ENCODE measurements around the gene NRG2. TPM values are rescaled to one million over a fixed set of nuclear protein-coding genes. Genes with fewer than 3 reads are reported as not detected.

Gene NRG2
- total and polyA plus RNA-seq, 2 of the 4 experiments (the other 2 are of a cell fraction): 0.18 TPM; not detected in 1

GRCh38 chr5:139828207-139828895, 214.7 kb downstream of the NRG2 start:
- intact Hi-C loops (cut with micrococcal nuclease) (no loop called here), dilution Hi-C loops (cut with HindIII; ENCODE audit: low sequenced_read_pairs, unreplicated experiment) (no loop called here), in situ Hi-C loops (cut with MboI; ENCODE audit: low sequenced_read_pairs) (no loop called here)
- BruUV-seq (replicated peaks): no TSS peak
- TF ChIP-seq FOS (IDR thresholded peaks at IDR 0.05; ENCODE audit: low read depth, low read length) (no peak), CTCF (conservative IDR thresholded peaks at IDR 0.05; ENCODE audit: low read depth, low read length) (no peak), CHD1 (IDR thresholded peaks at IDR 0.05; ENCODE audit: low read depth, low read length) (no peak), ELK1 (IDR thresholded peaks at IDR 0.05; ENCODE audit: borderline replicate concordance, low read depth, low read length) (no peak), MXI1 (IDR thresholded peaks at IDR 0.05; ENCODE audit: borderline replicate concordance, low read depth, low read length) (no peak), SMC3 (IDR thresholded peaks at IDR 0.05; ENCODE audit: low read depth, low read length) (no peak), NFE2L2 (IDR thresholded peaks at IDR 0.05; ENCODE audit: low read depth, low read length) (no peak)
- Histone ChIP-seq H3K27ac (ENCODE audit: insufficient read depth, low read length) (no peak overlapping the region), H3K9ac (ENCODE audit: low read depth, low read length) (no peak overlapping the region), H2BK20ac (ENCODE audit: low read depth, low read length) (no peak overlapping the region), H3K27me3 (ENCODE audit: control insufficient read depth, insufficient read depth, low read length) (peaks cover 39% of the 10 kb centered on the region), H3K23ac (ENCODE audit: low read depth, low read length) (no peak overlapping the region), H4K91ac (ENCODE audit: insufficient read depth, low read depth, low read length) (no peak overlapping the region), H3K9me3 (ENCODE audit: control insufficient read depth, insufficient read depth, low read length) (no peaks in the 10 kb centered on the region), H4K5ac (ENCODE audit: low read depth, low read length) (no peak overlapping the region), H3K4me2 (ENCODE audit: low read depth, low read length) (no peak overlapping the region), H4K8ac (ENCODE audit: low read depth in 2 of 2, low read length in 2 of 2) (no peak overlapping the region), H2AFZ (replicated peaks; ENCODE audit: low read length, poor library complexity) (no peak overlapping the region), H2BK5ac (ENCODE audit: low read depth, low read length, poor library complexity, severe bottlenecking) (no peak overlapping the region), H3K4ac (ENCODE audit: low read depth, low read length) (no peak overlapping the region), H2AK9ac (replicated peaks; ENCODE audit: low read depth, low read length, poor library complexity) (no peak overlapping the region), H2AK5ac (ENCODE audit: low read depth, low read length) (no peak overlapping the region), H2BK120ac (ENCODE audit: low read depth, low read length) (no peak overlapping the region), H3K9me1 (ENCODE audit: insufficient read depth, low read length) (no peaks in the 10 kb centered on the region), H3K56ac (ENCODE audit: extremely low read depth, insufficient read depth, low read length) (no peak overlapping the region), H4K20me1 (ENCODE audit: insufficient read depth, low read length) (no peaks in the 10 kb centered on the region; the same call in 1 of the 2 replicates), H2BK15ac (ENCODE audit: low read depth, low read length) (no peak overlapping the region), H3K4me3 (ENCODE audit: insufficient read depth, low read depth, low read length) (no peak overlapping the region), H3K18ac (ENCODE audit: low read depth, low read length) (no peak overlapping the region), H3K14ac (replicated peaks; ENCODE audit: low read depth, low read length) (no peak overlapping the region), H3K4me1 (ENCODE audit: control insufficient read depth, insufficient read depth, low read length) (no peaks in the 10 kb centered on the region), H3K36me3 (ENCODE audit: control insufficient read depth, insufficient read depth, low read length) (no peaks in the 10 kb centered on the region), H3K79me1 (ENCODE audit: low read depth in 1 of 2, low read length in 2 of 2) (no peaks in the 10 kb centered on the region)
- DNase-seq (no peak), ATAC-seq (ENCODE audit: low read depth) (no peak)
- ChIA-PET POLR2A (ENCODE audit: unreplicated experiment) (no interaction called here), CTCF (no interaction called here)
- no CpG with 5 or more reads among the region's 8 CpGs for WGBS, 2 experiments (ENCODE audit: extremely low coverage in 2 of 2, insufficient read length in 1 of 2)

Measured in IMR-90 (cell line).